Mucosa of descending colon (tissue), 3 donors: ENCODE data around the gene KLHL2. TPM values are rescaled to one million over a fixed set of nuclear protein-coding genes. Genes with fewer than 3 reads are reported as not detected.
A peak's percentile ranks its signal among the peaks of the same experiment; 100 is the strongest.

Source experiments
- ATAC-seq: fragments of 200-7000 bp; cut with Tn5 transposase; one replicate; pipeline ENCODE4 v1.9.1; 2020; ENCODE audit warnings: mild to moderate bottlenecking, moderate library complexity
- DNase-seq, 3 donors: peaks; one replicate each; pipeline ENCODE4 v3.0.0-alpha.2; 2020
- H3K36me3 ChIP-seq: fragments of 200-600 bp; one replicate; pipeline ENCODE4 v1.8.0; 2021; ENCODE audit warnings: low read depth, mild to moderate bottlenecking
- H3K4me1 ChIP-seq: fragments of 200-600 bp; one replicate; pipeline ENCODE4 v1.8.0; 2021; ENCODE audit warnings: low read depth, mild to moderate bottlenecking
- H3K4me3 ChIP-seq: fragments of 200-600 bp; one replicate; pipeline ENCODE4 v1.8.0; 2021; ENCODE audit warnings: mild to moderate bottlenecking
- H3K9me3 ChIP-seq: fragments of 200-600 bp; one replicate; pipeline ENCODE4 v1.8.0; 2021; ENCODE audit warnings: mild to moderate bottlenecking
- intact Hi-C, 2 donors: fragments of 100-400 bp; cut with DNase I in 1 of 2; cut with micrococcal nuclease in 1 of 2; formaldehyde crosslinking; loops; one replicate each; pipeline versions ENCODE4 v1.11.0 to v1.11.1; 2022; cut with DNase I, micrococcal nuclease
- total RNA-seq, 3 donors: library from RNA; stranded (reverse); fragmentation: NEBNext Ultra II Directional in 2 of 3; extraction: Animal tissue kit (Norgen Biotek cat#: 25700) in 2 of 3; gene quantifications; one replicate each; pipeline versions ENCODE4 v1.2.1 to v1.2.4, GENCODE V29; 2021 to 2023
- TF ChIP-seq, protein P1 (sequence below): fragments of 200-600 bp; IDR thresholded peaks from one replicate; pipeline ENCODE4 v1.8.0; 2022; ENCODE audit warnings: antibody characterized with exemption, mild to moderate bottlenecking
- donor health status: DM: no; HTN: no; CAD: no; lungs with moderate emphysema.
- donor health status: DM: no; HTN: no; CAD: no.
- donor health status: DM: no; HTN: yes; CAD: no.

The KLHL2 gene
- total RNA-seq, 3 donors from 2014 or later: 12.9 to 19.1 (median 16.4) TPM

- intact Hi-C loops: no loop called here
- Histone ChIP-seq H3K36me3 (no peaks in the 10 kb centered on the region), H3K4me3 (no peak overlapping the region), H3K9me3 (no peaks in the 10 kb centered on the region), H3K4me1 (peaks cover 14% of the 10 kb centered on the region)
- ATAC-seq (no peak), DNase-seq (no peak)
- TF ChIP-seq, protein P1, sequence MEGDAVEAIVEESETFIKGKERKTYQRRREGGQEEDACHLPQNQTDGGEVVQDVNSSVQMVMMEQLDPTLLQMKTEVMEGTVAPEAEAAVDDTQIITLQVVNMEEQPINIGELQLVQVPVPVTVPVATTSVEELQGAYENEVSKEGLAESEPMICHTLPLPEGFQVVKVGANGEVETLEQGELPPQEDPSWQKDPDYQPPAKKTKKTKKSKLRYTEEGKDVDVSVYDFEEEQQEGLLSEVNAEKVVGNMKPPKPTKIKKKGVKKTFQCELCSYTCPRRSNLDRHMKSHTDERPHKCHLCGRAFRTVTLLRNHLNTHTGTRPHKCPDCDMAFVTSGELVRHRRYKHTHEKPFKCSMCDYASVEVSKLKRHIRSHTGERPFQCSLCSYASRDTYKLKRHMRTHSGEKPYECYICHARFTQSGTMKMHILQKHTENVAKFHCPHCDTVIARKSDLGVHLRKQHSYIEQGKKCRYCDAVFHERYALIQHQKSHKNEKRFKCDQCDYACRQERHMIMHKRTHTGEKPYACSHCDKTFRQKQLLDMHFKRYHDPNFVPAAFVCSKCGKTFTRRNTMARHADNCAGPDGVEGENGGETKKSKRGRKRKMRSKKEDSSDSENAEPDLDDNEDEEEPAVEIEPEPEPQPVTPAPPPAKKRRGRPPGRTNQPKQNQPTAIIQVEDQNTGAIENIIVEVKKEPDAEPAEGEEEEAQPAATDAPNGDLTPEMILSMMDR: no peak
Observed at GRCh38 chr4:165203541-165204461, 3.6 kb upstream of the KLHL2 start.

DNA sequence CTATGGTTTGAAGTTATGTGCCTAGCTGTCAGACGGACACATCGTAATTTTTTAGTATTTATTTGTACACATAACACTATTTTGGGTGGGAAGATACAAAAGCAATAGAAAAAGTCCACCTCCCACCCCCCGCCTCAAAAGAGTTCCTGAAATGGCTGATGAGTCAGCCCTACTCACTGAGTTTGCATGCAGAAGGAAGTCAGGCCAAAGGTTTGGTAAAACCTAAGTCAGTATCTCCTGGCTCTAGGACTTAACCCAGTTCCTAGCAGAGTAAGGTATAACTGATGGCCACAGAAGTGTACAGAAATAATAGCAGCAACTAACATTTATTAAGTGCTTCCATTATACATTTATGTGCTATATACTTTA, 2.9 kb upstream of the KLHL2 start:
- DNase-seq: no peak
- intact Hi-C loops: no loop called here
- TF ChIP-seq, protein P1: no peak
- Histone ChIP-seq H3K36me3 (no peaks in the 10 kb centered on the region), H3K4me3 (no peak overlapping the region), H3K9me3 (no peaks in the 10 kb centered on the region), H3K4me1 (peaks cover 14% of the 10 kb centered on the region)
- no peak for ATAC-seq

DNA sequence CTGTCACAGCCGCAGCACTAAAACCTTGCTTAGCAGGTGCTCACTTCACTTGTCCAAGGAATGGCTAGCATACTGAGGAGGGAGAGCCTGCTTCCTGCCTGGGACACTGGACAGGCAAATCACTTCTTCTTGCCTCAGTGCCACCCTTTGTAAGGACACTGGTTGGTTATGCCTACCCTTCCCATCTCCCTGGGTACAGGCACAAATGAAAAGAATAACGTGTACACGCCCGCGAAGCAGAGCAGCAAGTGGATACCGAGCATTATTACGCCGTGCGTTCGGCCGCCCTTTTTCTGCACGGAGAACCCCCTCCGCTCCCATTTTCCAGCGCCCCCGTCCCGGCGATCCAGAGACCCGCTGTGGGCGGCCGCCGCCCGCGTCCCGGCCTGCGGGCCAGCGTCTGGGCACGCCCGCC, 338 bp upstream of the KLHL2 start:
- peak; percentile 48 for ATAC-seq
- no peak for DNase-seq
- Histone ChIP-seq H3K36me3 (no peaks in the 10 kb centered on the region), H3K4me3 (peak overlapping the region; percentile 95), H3K9me3 (no peaks in the 10 kb centered on the region), H3K4me1 (peaks cover 14% of the 10 kb centered on the region)
- TF ChIP-seq, protein P1: no peak
- intact Hi-C loops: no loop called here

- intact Hi-C loops: no loop called here
Observed at GRCh38 chr4:165208221-165208652, 876 bp downstream of the KLHL2 start.

DNA sequence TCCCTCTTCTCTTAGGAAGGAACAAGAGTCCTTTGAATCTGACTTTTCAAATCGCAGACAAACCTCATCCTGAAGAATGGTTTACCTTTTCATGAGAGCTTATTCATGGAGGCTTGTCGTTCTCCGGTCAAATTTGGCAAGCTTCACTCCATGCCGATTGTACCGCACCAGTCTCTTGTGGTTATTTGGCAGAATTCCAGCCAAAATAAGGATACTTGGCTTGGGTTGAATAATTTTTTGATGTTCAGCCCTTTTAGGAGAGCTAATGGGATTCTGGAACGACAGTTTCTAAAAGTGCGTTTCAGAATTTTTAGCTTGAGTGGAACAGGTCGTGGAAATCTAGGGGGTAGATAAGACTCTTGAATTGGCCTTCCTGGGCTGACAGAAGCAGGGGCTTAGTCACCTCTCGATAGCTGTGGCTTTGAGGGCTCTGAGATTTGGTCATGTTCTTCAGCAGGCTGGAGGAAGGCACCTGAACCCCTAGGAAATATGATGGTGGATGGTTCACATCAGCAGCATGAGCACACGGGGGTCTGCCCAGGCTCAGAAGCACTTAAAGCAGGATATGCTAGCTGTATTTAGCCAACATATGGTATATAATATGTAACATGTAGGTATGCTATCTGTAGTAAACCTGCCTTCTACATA, 1.5 kb downstream of the KLHL2 start:
- H3K4me3 ChIP-seq: no peak overlapping the region
- ATAC-seq (no peak), DNase-seq (no peak)
- intact Hi-C loops: no loop called here
- TF ChIP-seq, protein P1: no peak
- H3K4me1 ChIP-seq: peaks cover 14% of the 10 kb centered on the region
- H3K36me3 ChIP-seq: no peaks in the 10 kb centered on the region
- no peaks in the 10 kb centered on the region for H3K9me3 ChIP-seq

More at GRCh38 chr4:165208221-165208652, 876 bp downstream of the KLHL2 start:
- Histone ChIP-seq H3K4me1 (peaks cover 14% of the 10 kb centered on the region), H3K4me3 (peak overlapping the region; percentile 95), H3K36me3 (no peaks in the 10 kb centered on the region), H3K9me3 (no peaks in the 10 kb centered on the region)
- DNase-seq: no peak
- peak; percentile 17 for ATAC-seq
- TF ChIP-seq, protein P1: no peak
